ENCODE data around the gene LEF1. TPM values are rescaled to one million over a fixed set of nuclear protein-coding genes. Genes with fewer than 3 reads are reported as not detected.

LEF1 gene
- polyA plus RNA-seq, 3 donors, result 68.6 to 85.9 (median 70.5) TPM

DNA sequence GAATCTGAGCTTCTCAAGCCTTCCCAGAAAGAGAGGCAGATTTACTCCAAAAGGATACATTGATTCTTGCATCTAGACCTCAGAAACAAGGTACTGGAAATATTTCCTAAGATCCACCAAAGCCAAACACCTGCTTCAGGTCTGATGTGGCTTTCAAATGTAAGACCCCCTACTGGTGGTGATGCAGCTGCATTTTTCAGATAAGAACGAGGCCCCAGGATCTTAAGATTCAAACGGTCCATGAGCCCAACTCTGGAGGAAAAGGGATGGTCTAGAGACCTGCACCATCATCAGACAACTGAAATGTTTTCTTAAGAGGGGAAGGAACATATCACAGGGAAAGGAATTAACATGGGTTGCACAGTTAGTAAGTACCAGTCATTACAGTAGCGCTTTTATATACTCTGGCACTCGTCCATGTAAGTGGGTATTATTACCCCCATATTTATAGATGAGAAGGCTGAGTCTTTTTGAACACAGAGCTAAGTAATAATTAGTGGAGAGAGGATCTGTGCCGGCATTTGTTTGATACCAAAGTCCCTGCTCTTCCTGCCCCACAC is 73.7 kb downstream of the LEF1 start:
- DNase-seq (ENCODE audit: extremely low read depth in 1 of 11, low read depth in 9 of 11, low spot score in 4 of 11), result no peak

DNA sequence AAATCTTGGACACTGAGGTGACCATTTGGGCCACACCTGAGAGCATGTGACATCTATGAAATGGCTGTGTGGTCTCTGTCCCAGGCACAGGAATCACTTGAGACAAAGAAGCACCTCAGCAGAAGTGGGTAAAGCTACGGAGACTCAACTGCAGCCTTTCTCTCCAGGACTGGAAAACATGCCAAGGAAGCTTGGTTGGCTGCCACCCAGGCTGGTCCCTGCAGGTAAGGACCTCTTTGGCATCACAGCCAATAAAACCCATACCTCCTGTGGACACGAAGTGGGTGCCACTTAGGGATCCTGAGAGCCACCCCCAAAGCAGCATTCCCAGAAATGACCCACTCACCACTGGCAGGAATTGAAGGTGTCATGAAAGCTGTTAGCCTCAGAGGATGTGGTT is 74.6 kb downstream of the LEF1 start:
- DNase-seq (ENCODE audit: extremely low read depth in 1 of 11, low read depth in 9 of 11, low spot score in 4 of 11), result no peak

DNA sequence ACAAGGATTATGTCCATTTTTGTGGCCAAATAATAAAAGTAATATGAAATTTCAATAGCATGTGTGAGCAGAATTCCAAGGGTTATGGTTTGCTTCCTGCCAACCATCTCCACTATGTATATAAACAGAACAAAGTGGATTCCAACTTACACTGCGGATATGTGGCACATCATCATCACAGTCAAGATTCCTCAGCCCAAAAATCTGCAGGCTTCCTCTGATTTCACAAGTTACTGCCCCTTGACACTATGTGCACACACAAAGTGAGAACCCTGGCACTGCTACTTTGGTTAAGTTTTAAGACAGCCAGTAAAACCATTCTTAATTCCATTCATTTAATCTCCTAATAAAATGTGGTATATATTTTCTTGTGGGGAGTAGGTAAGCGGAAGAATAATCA is 76.4 kb downstream of the LEF1 start:
- DNase-seq (ENCODE audit: extremely low read depth in 1 of 11, low read depth in 9 of 11, low spot score in 4 of 11), result no peak

DNA sequence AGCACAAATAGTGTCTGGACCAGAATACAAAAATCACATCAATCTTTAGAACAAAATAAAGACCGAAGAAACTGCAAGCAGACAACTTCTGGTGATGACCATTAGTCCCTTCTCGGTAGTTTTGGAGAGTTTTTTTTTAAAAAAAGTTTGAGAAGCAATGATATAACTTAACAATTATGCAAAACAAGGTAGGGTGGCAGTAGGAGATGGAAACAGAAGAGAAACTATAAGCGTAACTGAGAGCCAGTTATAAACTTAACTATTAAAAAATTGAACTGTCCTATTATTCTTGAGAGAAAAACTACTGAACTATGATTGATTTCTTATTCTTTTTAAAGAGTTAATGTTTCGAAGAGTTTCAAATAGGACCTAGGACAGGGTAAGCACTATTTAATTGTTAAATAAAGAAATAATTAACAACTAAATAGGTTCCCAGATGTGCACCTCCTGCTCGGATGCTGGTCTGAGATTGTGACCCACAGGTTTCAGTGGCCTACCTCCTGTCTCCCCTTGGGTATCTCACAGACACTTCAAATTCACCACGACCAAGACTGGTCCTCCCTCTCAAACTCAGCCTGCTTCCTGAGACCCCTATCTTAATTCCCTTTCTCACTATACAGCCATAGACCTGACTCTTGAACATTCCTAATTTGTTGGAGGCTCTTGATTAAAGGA is 81.3 kb downstream of the LEF1 start:
- no peak for DNase-seq (ENCODE audit: extremely low read depth in 1 of 11, low read depth in 9 of 11, low spot score in 4 of 11)

DNA sequence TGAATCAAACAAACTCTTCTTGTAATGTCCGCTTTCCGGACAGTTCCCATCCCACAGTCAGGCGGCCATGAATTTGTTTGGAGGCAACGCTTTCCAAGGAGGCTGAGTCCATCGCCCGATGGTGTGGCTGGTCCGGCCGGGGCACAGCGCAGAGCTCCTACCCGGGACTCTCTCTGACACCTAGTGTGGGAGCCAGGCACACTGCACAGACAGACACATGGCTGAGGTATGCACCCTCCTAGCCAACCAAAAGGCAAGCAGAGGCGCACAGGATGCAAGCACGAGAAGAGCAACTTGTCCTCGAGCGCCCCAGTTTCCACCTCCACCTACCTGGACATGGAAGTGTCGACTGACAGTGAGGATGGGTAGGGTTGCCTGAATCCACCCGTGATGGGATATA is 87.5 kb downstream of the LEF1 start:
- DNase-seq (ENCODE audit: extremely low read depth in 1 of 11, low read depth in 9 of 11, low spot score in 4 of 11), result no peak

DNA sequence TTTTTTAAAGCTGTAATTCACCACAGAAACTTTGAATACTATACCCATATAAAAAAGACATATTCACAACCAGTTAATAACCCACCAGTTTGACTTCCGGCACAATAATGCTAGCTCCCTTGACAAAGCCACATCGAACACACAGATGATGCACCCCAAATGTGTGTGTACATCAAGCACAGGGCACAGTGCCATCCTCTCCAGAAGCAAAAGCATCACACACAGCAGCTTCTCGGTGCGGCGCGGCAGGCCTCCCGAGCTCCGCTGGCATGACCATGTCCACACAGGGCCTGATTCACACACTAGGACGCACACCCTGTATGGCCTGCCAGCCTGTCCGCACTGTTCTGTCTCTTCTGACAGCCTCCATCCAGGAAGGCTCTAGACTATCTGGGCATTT is 88.0 kb downstream of the LEF1 start:
- no peak for DNase-seq (ENCODE audit: extremely low read depth in 1 of 11, low read depth in 9 of 11, low spot score in 4 of 11)

DNA sequence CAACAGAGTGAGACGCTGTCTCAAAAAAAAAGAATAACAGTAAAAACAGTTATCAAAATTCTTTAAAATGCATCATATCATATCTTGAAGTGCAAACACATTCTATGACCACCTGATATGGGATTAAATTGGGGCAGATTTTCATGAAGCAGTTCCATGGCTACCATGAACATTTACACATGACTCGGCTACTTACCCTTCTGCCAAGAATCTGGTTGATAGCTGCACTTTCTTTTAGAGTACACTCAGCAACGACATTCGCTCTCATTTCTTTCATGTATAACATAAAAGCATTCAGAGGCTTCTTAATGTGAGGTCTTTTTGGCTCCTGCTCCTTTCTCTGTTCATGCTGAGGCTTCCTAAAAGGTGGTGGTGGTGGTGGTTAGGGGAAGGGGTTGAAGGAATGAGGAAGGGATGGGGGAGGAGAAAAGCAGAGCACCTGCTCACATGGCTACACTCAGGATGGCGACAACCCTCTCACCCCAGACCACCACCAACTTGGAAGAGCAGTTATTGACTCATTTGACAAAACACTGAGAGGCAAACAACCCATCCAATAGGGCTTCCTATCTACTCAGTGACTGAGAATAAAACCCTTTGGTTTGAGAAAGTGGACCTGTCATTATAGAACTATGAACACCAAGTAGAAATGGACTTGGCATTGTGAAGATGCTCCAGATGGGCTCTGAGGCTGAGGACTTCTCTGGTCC is 90.6 kb downstream of the LEF1 start:
- no peak for DNase-seq (ENCODE audit: extremely low read depth in 1 of 11, low read depth in 9 of 11, low spot score in 4 of 11)

DNA sequence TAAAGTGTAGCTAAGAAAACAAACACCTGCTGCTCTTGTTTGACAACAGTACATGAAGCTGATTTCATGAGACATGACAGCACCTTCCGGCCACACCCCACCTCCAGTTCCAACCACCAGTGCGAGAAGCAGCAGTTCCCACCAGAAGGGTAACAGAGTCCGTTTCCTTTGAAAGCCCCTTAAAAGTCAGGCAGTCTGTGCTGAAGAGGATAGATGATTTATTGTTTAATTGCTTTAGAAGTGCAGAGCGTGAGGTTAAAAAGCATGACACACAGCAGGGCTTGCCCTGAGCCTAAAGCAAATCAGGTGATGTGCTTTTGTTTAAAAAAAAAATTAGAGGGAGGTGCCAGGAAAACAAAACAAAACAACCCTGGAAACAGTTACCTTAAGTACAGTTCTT is 96.4 kb downstream of the LEF1 start:
- peak in 4 of 11 donors; percentile 12 to 28 (median 22) for DNase-seq (ENCODE audit: extremely low read depth in 1 of 11, low read depth in 9 of 11, low spot score in 4 of 11)

DNA sequence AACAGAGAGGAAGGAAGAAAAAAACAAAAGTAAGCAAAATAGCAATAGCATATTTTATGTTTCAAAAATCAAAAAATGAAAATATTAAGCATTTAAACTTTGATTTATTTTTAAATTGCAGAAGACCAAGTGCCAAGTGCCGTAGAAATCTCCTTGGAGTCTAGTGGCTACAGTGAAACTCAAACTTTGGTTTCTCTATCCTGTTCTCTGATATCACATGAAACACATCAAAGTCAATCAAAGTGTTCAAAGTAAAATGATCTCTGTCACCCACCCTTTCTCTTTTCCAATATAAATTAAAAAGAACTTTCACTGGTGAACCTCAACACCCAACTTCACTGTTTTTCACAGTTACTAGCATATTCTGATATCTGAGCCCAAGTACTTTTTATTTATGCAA is 98.0 kb downstream of the LEF1 start:
- no peak for DNase-seq (ENCODE audit: extremely low read depth in 1 of 11, low read depth in 9 of 11, low spot score in 4 of 11)

DNA sequence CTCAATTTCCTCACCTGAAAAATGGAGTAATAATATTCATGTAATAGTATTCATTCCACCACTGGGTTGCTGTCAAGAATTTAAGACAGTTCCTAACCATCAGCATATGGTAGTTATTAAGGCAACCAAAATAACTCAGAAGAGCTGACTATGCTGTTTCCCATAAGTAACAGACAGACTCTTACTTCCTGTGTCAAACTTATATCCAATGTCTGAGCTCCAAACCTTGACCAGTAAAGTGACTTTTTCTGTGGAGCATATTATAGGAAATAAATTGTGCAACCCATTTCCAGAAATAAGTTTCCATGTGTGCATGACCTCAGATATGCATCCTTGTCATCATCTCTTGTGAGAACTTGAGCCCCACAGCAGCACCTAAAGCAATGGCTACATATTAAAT is 100.3 kb downstream of the LEF1 start:
- DNase-seq (ENCODE audit: extremely low read depth in 1 of 11, low read depth in 9 of 11, low spot score in 4 of 11), result no peak

DNA sequence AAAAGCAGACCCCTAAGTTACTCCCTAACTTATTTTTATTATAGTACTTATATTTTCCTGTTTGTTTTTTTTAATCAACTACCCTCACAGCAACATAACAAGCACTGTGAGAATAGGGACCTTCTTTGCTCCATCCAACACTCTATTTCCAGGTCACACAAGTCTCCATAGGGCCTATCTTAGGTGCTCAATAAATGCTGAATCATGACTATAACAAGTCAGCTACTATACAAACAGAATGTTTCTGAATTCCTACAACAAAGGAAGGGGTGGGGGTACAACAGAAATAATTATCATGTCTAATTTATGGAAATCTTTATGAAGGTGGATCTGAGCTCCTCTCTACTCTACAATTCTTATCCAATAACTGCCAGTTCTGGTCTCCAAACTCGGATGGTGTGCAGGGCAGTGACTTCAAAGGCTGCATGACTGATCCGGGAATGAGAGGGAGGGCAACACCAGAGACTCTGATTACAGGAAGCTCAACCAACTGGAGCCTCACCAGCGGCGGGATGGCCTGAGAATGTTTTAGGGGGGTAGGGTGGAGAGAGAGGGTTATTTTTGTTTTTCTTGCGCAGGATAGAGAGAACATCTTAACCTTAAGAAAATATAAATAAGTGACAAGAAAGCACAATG is 107.9 kb downstream of the LEF1 start:
- DNase-seq (ENCODE audit: extremely low read depth in 1 of 11, low read depth in 9 of 11, low spot score in 4 of 11), result peak in 3 of 11 donors; percentile 39 to 61 (median 46)

DNA sequence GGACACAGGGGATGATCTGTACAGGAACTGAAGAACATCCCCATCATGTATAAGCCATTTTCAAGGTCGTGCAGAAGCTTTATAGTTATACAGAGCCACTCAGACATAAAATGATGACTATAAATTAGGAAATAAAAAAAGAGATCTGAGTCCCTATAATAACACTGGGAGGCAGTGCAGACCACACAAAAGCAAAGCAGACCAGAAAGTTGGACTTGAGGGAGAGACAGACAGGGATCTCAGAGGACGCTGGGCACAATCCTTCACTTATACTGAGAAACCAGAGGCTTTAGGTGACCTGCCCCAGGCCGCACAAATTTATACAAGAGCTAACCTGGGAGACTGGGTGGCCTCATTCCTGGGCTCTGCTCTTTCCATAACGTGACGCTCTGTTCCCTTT is 108.6 kb downstream of the LEF1 start:
- peak in 3 of 11 donors; percentile 36 to 41 (median 38) for DNase-seq (ENCODE audit: extremely low read depth in 1 of 11, low read depth in 9 of 11, low spot score in 4 of 11)

DNA sequence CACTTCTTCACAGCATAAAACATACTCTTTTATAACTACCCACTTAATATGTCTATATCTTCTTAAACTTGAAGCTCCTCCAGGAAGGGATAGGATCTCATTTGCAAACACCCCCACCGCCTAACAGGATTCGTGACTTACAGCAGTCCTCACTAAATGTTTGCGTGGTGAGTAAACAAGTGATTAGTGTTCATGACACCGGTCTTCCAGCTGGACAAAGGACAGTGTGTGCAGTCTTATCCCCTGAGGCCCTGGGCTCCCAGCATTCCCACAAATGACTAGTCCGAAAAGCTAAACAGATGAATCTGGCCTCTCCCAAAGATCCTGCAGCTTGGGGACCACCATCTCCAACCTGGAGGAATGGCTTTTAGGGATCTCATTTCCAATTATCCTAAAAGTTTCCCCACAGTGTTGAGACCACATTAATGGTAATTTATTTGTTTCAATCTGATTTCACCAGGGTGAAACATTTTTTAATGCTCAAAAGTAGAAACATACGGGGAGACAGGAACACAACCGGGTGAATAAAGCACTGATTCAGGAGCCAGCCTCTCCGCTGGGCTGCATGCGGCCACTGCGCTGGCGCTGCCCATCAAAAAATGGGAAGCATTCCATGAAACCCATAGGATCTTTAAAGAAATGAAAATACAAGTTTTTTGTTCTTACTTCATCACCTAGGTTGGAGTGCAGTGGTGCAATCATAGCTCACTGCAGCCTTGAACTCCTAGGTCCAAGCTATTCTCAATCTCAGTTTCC is 109.9 kb downstream of the LEF1 start:
- no peak for DNase-seq (ENCODE audit: extremely low read depth in 1 of 11, low read depth in 9 of 11, low spot score in 4 of 11)

DNA sequence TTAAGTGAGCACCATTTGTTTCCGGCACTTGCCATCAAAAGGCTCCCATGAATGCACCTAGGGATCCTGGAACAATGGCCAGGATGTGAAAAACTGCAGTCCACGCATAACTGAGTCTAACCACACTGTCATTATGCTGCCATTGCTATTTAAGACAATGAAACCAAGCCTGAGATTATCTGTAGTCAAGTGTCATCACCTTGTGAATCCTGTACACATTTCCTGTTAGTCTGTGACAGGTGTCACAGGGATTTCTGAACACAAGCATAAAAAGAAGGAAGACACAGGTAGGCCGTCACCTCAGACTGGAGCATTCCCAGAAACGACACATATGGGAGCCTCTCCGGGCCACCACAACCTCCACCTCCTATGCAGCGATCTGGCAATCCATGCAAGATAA is 112.3 kb downstream of the LEF1 start:
- no peak for DNase-seq (ENCODE audit: extremely low read depth in 1 of 11, low read depth in 9 of 11, low spot score in 4 of 11)

DNA sequence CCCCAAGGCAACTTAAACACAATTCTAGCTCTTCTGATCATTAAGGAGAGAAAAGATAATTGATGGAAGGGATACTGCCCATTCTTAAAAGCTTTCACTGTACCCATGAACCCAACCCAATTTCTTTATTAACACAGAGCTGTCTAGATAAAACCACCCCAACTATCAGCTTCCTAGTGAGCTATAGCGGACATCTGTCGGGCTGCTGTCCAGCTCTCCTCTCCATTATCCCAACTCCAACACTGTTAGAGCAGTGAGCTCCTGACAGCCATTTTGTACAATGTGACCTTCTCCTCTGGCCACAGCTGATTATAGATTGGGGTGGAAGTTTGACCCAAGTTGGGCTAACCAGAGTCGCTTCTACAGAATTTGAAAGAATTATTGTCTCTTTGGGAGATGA is 112.9 kb downstream of the LEF1 start:
- no peak for DNase-seq (ENCODE audit: extremely low read depth in 1 of 11, low read depth in 9 of 11, low spot score in 4 of 11)

DNA sequence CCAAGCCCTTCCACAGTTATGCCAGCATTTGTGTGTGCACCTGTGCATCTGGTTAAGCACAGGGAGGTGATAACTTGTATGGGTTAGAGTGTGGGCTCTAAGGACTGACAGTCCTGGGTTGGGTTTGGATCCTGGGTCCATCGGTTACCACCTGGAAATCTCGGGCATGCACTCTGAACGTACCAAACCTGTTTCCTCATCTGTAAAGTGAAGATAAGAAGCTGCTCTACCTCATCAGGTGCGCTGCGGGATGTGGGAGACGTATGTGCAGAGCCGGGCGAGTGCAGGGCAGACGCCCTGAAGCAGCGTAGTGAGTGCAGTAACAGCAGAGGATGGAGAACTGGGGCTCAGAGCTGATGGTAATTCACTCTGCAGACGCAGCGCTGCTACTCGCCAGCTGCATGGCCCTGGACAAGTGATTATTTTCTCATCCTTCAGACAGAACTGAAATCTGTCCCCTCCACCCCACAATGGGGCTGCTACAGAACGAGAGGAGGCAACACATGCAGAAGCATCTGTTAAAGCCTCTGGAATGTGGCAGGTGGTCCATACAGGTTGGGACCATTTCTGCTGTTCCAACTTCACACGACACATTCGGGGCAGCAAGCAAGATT is 114.6 kb downstream of the LEF1 start:
- no peak for DNase-seq (ENCODE audit: extremely low read depth in 1 of 11, low read depth in 9 of 11, low spot score in 4 of 11)

DNA sequence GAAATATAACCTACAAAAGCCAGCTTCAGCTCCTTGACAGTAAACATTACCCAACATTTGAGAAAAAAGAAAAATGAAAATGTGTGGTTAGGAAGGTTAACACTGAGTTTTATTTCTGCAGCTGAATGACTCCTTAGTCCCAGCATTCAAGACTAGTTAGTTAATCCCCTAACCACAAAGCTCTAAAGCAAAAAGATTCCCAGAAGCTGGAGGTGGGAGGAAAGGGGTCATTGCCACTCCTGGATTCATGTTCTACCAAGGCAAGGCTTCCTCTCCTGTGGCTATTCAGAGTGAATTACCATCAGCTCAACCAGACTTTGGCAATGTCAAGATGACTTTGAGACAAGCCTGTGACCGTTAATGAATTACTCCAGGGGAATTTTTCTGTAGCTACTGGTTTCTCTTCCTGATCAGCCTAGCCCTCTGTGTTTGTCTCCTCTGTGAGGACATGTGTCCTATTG is 115.5 kb downstream of the LEF1 start:
- DNase-seq (ENCODE audit: extremely low read depth in 1 of 11, low read depth in 9 of 11, low spot score in 4 of 11), result no peak

DNA sequence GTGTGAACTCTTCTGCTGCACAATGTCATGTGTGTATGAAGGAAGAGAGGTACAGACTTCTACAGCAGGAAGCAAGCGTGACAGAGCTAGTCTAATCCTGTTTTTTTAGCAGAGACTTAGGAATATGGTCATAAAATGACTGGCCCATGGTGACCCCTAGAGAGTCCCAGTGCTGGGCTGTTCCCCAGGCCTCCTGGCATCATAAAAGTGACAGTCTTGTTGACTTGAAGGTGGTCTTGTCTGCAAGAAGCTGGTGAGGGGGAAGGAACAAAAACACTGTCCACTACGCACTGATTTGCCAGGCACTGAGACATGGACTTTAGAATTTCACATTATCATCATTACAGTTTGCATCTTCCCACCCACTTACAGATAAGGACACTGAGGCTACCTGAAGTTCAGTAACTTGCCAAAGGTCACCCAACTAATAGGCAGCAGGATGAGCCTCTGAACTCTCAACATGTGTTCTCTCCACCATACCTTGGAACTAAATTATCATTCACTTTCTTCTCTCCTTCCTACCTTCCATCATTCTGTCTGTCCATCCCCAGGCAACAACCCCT is 116.1 kb downstream of the LEF1 start:
- peak in 1 of 11 donors; percentile 39 for DNase-seq (ENCODE audit: extremely low read depth in 1 of 11, low read depth in 9 of 11, low spot score in 4 of 11)

DNA sequence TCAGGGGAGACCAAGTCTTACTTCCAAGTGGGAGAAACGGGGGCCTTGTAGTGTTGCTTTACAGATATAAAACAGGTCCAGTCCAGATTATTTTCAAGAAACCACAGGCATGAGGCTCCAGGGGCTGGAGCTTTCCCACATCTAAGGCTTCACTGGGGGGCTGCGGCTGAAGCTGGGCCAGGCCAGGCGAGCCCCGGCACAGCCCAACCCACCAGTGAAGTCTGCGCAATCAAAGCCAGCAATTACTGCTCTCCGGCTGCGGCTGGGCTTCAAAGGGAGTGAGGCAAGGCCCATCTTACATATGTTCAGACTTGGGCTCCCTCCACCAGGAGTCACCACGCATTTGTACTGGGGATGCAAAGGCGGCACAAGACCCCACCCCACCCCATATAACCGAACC is 117.4 kb downstream of the LEF1 start:
- no peak for DNase-seq (ENCODE audit: extremely low read depth in 1 of 11, low read depth in 9 of 11, low spot score in 4 of 11)

Data from renal cortex interstitium (tissue), 11 donors.